ENCODE data around the gene DLEC1. TPM values are rescaled to one million over a fixed set of nuclear protein-coding genes. Genes with fewer than 3 reads are reported as not detected.
A peak's percentile ranks its signal among the peaks of the same experiment; 100 is the strongest.
"Not testable (repeated sequence)": the region's sequence is repeated elsewhere in the genome, so short reads cannot be mapped to it uniquely, and the experiment has no call there.

DLEC1 gene
- total and polyA plus RNA-seq, 3 experiments from 2014 or later = 0.56 to 1.3 (median 1.0) TPM

DNA sequence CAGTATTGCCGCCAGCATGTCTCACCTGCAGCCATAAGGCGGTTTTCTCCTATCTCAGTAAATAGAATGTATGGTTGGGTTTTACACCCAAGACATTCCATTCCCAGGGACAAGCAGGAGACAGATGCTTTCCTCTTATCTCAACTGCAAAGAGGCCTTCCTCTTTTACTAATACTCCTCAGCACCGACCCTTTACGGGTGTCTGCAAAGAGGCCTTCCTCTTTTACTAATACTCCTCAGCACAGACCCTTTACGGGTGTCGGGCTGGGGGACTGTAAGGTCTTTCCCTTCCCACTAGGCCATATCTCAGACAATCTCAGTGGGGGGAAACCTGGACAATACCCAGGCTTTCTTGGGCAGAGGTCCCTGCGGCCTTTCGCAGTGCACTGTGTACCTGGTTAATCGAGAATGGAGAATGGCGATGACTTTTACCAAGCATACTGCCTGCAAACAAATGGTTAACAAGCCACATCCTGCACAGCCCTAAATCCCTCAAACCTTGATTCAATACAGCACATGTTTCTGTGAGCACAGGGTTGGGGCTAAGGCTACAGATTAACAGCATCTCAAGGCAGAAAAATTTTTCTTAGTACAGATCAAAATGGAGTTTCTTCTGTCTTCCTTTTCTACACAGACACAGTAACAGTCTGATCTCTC is 96.7 kb downstream of the DLEC1 start:
- peaks cover 35% of the 10 kb centered on the region for H3K4me1 ChIP-seq (ENCODE audit: insufficient read depth, low read length)
- DNase-seq = peak in 2 of 5 donors; percentile 22 to 60
- peaks cover 28% of the 10 kb centered on the region for H3K36me3 ChIP-seq (ENCODE audit: insufficient read depth, low read length)
- CTCF ChIA-PET = interaction anchor here (1.5 to 7.7 kb wide), 3 partner anchors 18 to 210 kb away, joined by 4 to 60 read pairs (median 15); partner anchors contain the start of gene OXSR1
- Mint-ChIP-seq H3K4me3 (peak overlapping the region; percentile 87 to 99 (median 95)), H3K4me1 (peaks cover 63 to 85% (median 81%) of the 10 kb centered on the region in 3 donors), H3K27ac (peak overlapping the region; percentile 74 to 95 (median 87)), H3K36me3 (peaks cover 0 to 71% (median 6%) of the 10 kb centered on the region in 3 donors)
- H3K9me3 ChIP-seq (ENCODE audit: low read length); H3K9me3 Mint-ChIP-seq; H3K27me3 Mint-ChIP-seq; H3K27me3 ChIP-seq (ENCODE audit: insufficient read depth, low read length, poor library complexity, severe bottlenecking): not testable (repeated sequence)
- peak overlapping the region; percentile 89 for H3K27ac ChIP-seq (ENCODE audit: low read depth, low read length)
- POLR2A ChIA-PET = interaction anchor here (1.5 to 2.2 kb wide), 2 partner anchors 18 to 30 kb away, joined by 4 to 75 read pairs; partner anchors contain the start of gene OXSR1
- H3K4me3 ChIP-seq (ENCODE audit: low read length) = peak overlapping the region; percentile 97

DNA sequence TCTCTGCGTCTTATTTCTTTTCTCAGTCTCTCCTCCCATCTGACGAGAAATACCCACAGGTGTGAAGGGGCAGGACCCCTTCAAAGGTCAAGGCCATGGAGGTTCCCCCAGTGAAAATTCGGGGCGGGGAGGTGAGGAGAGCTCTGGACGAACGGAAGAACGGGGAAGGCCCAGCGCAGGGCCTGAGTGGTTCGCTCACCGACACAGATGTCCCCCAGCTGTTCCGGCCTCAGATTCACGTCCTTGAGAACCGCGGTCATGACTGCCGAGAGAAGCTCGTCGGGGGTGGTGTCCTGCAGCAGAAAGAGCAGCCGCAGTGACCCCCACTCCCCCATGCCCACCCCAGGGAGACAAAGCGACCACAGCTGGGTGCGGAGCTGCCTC is 97.4 kb downstream of the DLEC1 start:
- H3K36me3 ChIP-seq (ENCODE audit: insufficient read depth, low read length) = peaks cover 25% of the 10 kb centered on the region
- Mint-ChIP-seq H3K27ac (peak overlapping the region; percentile 74 to 95 (median 87)), H3K36me3 (peaks cover 0 to 71% (median 11%) of the 10 kb centered on the region in 3 donors), H3K27me3 (no peaks in the 10 kb centered on the region), H3K4me1 (peaks cover 65 to 87% (median 86%) of the 10 kb centered on the region in 3 donors), H3K4me3 (peak overlapping the region; percentile 87 to 99 (median 95)), H3K9me3 (no peaks in the 10 kb centered on the region)
- peak overlapping the region; percentile 97 for H3K4me3 ChIP-seq (ENCODE audit: low read length)
- peak in 1 of 5 donors; percentile 7 for DNase-seq
- CTCF ChIA-PET = interaction anchor here (0.6 to 7.7 kb wide), 8 partner anchors 19 to 360 kb away, joined by 3 to 60 read pairs (median 4); partner anchors contain the start of genes DLEC1 and OXSR1
- POLR2A ChIA-PET = interaction anchor here (0.6 to 2.2 kb wide), 4 partner anchors 17 to 98 kb away, joined by 3 to 75 read pairs (median 4); partner anchors contain the start of genes DLEC1 and OXSR1
- no peaks in the 10 kb centered on the region for H3K9me3 ChIP-seq (ENCODE audit: low read length)
- H3K27me3 ChIP-seq (ENCODE audit: insufficient read depth, low read length, poor library complexity, severe bottlenecking) = no peaks in the 10 kb centered on the region
- peak overlapping the region; percentile 89 for H3K27ac ChIP-seq (ENCODE audit: low read depth, low read length)
- peaks cover 37% of the 10 kb centered on the region for H3K4me1 ChIP-seq (ENCODE audit: insufficient read depth, low read length)

DNA sequence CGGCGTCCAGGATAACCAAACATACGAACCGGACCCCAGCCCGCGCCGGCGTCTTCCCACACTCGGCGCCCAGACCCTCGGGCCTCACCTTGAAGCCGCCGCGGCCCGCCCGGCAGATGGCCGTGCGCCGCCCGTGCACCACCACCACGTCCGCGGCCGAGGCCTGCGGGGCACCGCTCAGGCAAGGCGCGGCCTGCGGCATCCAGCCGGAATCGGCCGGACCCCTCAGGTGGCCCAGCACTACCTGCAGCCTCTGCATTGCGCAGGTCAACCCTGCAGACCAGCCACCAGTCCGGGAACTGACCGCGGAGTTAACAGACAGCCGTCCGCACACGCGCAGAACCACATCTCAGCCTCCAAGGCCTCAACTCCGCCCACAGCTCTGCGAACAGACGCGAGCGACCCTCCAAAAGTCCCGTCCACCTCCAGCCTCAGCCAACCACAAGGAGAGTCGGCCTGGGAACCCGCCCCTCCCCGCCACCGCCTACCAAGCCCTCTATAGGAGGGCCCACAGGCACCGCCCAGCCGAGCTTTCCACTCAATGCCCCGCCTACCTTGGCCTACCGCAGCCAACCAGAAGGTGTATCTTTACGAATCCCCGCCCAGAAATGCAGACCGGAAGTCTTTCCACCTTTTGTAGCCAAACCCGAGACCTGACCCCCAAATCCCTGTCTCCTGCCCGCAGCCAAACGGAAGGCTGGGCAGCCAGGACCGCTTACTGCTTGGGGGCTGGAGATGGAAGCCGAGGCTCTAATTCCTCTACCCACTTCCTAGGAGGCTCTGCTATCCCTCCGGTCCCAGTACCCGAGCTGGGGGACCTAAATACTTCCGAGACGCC is 98.0 kb downstream of the DLEC1 start, which contains the start of gene ACAA1:
Gene ACAA1, minus strand, starts transcription at position 351 of the 838 bp plus-strand sequence. Its CDS starts 92 bp downstream, at position 259.
- Histone ChIP-seq H3K27me3 (ENCODE audit: insufficient read depth, low read length, poor library complexity, severe bottlenecking) (no peaks in the 10 kb centered on the region), H3K36me3 (ENCODE audit: insufficient read depth, low read length) (peaks cover 25% of the 10 kb centered on the region), H3K4me1 (ENCODE audit: insufficient read depth, low read length) (peaks cover 37% of the 10 kb centered on the region), H3K27ac (ENCODE audit: low read depth, low read length) (peak within 1 kb of the TSS; percentile 89), H3K4me3 (ENCODE audit: low read length) (peak within 1 kb of the TSS; percentile 97), H3K9me3 (ENCODE audit: low read length) (no peaks in the 10 kb centered on the region)
- CTCF ChIA-PET = interaction anchor here (0.6 to 7.7 kb wide), 10 partner anchors 19 to 360 kb away, joined by 3 to 60 read pairs (median 4); partner anchors contain the start of genes DLEC1, OXSR1 and XYLB
- Mint-ChIP-seq H3K9me3 (no peaks in the 10 kb centered on the region), H3K27me3 (no peaks in the 10 kb centered on the region), H3K4me3 (peak within 1 kb of the TSS; percentile 87 to 99 (median 95)), H3K36me3 (peaks cover 0 to 72% (median 15%) of the 10 kb centered on the region in 3 donors), H3K4me1 (peaks cover 66 to 85% (median 84%) of the 10 kb centered on the region in 3 donors), H3K27ac (peak within 1 kb of the TSS; percentile 89 to 100 (median 96))
- POLR2A ChIA-PET = interaction anchor here (0.5 to 2.2 kb wide), 8 partner anchors 17 to 173 kb away, joined by 3 to 75 read pairs (median 4); partner anchors contain the start of genes DLEC1, OXSR1 and PLCD1
- DNase-seq = peak; percentile 95 to 98 (median 96)

DNA sequence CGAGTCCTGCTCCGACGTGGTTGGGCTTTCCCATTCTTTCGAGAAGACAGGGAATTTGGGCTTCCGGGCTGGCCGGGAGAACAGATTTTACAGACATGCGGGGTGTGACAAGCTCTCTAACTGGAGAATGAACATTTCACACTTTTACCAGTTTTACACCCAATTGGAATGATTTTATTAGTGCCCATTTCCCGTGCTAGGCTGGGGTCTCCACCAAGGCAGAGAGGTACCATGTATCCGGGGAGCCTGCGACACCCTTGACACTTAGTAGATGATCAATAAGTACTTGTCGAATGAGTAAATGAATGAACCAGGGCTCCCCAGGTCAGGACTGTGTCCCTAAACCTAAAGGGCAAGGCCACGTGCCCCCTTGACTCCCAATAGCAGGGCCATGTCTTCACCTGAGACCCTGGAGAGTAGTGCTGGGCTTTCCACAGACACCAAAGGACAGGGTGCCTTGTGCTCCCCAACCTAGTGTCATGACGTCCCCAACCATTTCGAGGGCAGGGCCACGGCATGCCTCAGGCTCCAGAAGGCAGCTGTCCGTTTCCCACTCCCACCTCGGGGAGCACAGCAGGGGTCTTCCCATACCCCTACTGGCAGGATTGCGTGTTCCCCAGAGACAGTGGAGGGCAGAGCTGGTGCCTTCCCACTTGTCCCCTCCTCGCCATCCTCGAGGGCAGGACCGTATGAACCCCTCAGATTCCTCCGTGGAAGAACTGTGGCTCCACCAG is 98.8 kb downstream of the DLEC1 start:
- Histone ChIP-seq H3K9me3 (ENCODE audit: low read length) (no peaks in the 10 kb centered on the region), H3K27ac (ENCODE audit: low read depth, low read length) (peak overlapping the region; percentile 89), H3K36me3 (ENCODE audit: insufficient read depth, low read length) (peaks cover 24% of the 10 kb centered on the region), H3K4me3 (ENCODE audit: low read length) (peak overlapping the region; percentile 97), H3K27me3 (ENCODE audit: insufficient read depth, low read length, poor library complexity, severe bottlenecking) (no peaks in the 10 kb centered on the region), H3K4me1 (ENCODE audit: insufficient read depth, low read length) (peaks cover 37% of the 10 kb centered on the region)
- Mint-ChIP-seq H3K9me3 (no peaks in the 10 kb centered on the region), H3K4me3 (peak overlapping the region; percentile 87 to 99 (median 95)), H3K4me1 (peaks cover 65 to 78% (median 78%) of the 10 kb centered on the region in 3 donors), H3K27ac (peak overlapping the region; percentile 89 to 100 (median 96)), H3K36me3 (peaks cover 0 to 72% (median 18%) of the 10 kb centered on the region in 3 donors), H3K27me3 (peaks cover 0 to 2% of the 10 kb centered on the region in 2 donors)
- peak in 4 of 5 donors; percentile 5 to 51 (median 26) for DNase-seq
- ChIA-PET POLR2A (interaction anchor here (0.5 to 2.2 kb wide), 6 partner anchors 16 to 174 kb away, joined by 3 to 75 read pairs (median 4); partner anchors contain the start of genes DLEC1 and OXSR1), CTCF (interaction anchor here (0.8 to 7.7 kb wide), 8 partner anchors 20 to 359 kb away, joined by 3 to 60 read pairs (median 4); partner anchors contain the start of genes DLEC1, OXSR1 and XYLB)

DNA sequence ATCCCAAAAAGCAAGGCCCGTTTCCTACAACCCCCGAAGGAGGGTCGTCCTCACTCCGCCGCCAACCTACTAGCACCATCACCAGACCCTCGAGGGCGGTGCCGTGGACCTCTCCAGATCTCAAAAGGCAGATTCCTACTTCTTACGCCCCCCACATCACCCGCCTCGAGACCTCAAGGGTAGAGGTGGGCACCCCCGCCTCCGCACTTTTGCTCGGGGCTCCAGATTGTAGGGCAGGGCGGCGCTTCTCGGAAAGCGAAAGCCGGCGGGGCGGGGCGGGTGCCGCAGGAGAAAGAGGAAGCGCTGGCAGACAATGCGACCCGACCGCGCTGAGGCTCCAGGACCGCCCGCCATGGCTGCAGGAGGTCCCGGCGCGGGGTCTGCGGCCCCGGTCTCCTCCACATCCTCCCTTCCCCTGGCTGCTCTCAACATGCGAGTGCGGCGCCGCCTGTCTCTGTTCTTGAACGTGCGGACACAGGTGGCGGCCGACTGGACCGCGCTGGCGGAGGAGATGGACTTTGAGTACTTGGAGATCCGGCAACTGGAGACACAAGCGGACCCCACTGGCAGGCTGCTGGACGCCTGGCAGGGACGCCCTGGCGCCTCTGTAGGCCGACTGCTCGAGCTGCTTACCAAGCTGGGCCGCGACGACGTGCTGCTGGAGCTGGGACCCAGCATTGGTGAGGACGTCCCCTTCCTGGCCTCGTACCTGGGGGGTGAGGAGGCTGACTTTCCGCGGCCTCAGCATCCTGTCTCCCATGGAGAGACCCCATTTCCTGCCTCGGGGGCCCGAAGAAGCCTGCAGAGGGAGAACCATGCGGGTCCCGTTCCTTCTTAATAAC is 99.6 kb downstream of the DLEC1 start, which contains the start of gene MYD88:
Gene MYD88, plus strand, starts transcription at position 313 of the 842 bp plus-strand sequence. Its CDS starts 40 bp downstream, at position 353.
- Histone ChIP-seq H3K4me1 (ENCODE audit: insufficient read depth, low read length) (peaks cover 37% of the 10 kb centered on the region), H3K36me3 (ENCODE audit: insufficient read depth, low read length) (peaks cover 16% of the 10 kb centered on the region), H3K27ac (ENCODE audit: low read depth, low read length) (peak within 1 kb of the TSS; percentile 89), H3K4me3 (ENCODE audit: low read length) (peak within 1 kb of the TSS; percentile 97), H3K27me3 (ENCODE audit: insufficient read depth, low read length, poor library complexity, severe bottlenecking) (no peaks in the 10 kb centered on the region), H3K9me3 (ENCODE audit: low read length) (no peaks in the 10 kb centered on the region)
- peak within 1 kb of the TSS; percentile 87 to 99 (median 95) for H3K4me3 Mint-ChIP-seq
- peaks cover 59 to 71% (median 71%) of the 10 kb centered on the region in 3 donors for H3K4me1 Mint-ChIP-seq
- no peaks in the 10 kb centered on the region for H3K9me3 Mint-ChIP-seq
- peaks cover 0 to 2% of the 10 kb centered on the region in 2 donors for H3K27me3 Mint-ChIP-seq
- peaks cover 0 to 64% (median 17%) of the 10 kb centered on the region in 3 donors for H3K36me3 Mint-ChIP-seq
- ChIA-PET CTCF (interaction anchor here (1.0 to 7.7 kb wide), 2 partner anchors 20 to 26 kb away, joined by 3 to 60 read pairs; partner anchors contain the start of gene OXSR1), POLR2A (interaction anchor here (0.6 to 2.7 kb wide), 2 partner anchors 27 to 104 kb away, joined by 3 to 17 read pairs; partner anchors contain the start of gene OXSR1)
- DNase-seq = peak; percentile 81 to 91 (median 82)
- peak within 1 kb of the TSS; percentile 89 to 100 (median 96) for H3K27ac Mint-ChIP-seq

DNA sequence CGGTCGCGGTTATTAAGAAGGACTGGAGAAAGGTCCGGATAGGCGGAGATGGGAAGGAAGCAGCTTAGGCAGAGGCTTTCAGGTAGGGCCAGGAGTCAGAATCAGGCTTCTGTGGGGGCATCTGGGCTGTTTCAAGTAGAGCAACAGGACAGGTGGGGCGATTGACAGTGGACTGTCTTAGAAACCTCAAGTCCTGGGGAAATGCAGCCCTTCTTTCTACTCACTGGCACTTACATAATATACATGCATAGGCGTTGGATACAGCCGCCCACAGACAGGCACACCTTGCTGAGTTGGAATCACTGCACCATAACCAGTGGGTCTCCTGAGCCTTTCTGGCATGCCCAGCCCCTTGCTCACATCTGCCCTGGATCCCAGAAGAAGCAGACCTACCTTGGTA is 100.2 kb downstream of the DLEC1 start:
- Histone ChIP-seq H3K4me1 (ENCODE audit: insufficient read depth, low read length) (peaks cover 37% of the 10 kb centered on the region), H3K9me3 (ENCODE audit: low read length) (no peaks in the 10 kb centered on the region), H3K4me3 (ENCODE audit: low read length) (peak overlapping the region; percentile 97), H3K27ac (ENCODE audit: low read depth, low read length) (peak overlapping the region; percentile 89), H3K36me3 (ENCODE audit: insufficient read depth, low read length) (peaks cover 9% of the 10 kb centered on the region), H3K27me3 (ENCODE audit: insufficient read depth, low read length, poor library complexity, severe bottlenecking) (no peaks in the 10 kb centered on the region)
- Mint-ChIP-seq H3K4me3 (peak overlapping the region; percentile 87 to 99 (median 95)), H3K36me3 (peaks cover 0 to 58% (median 16%) of the 10 kb centered on the region in 3 donors), H3K27me3 (peaks cover 0 to 2% of the 10 kb centered on the region in 2 donors), H3K4me1 (peaks cover 58 to 68% (median 64%) of the 10 kb centered on the region in 3 donors), H3K9me3 (no peaks in the 10 kb centered on the region), H3K27ac (peak overlapping the region; percentile 89 to 100 (median 96))
- ChIA-PET POLR2A (interaction anchor here (2.7 kb wide), 1 partner anchor 26 kb away, joined by 17 read pairs; the partner anchor contains the start of gene OXSR1), CTCF (interaction anchor here (1.0 to 7.7 kb wide), 2 partner anchors 20 to 26 kb away, joined by 3 to 60 read pairs; partner anchors contain the start of gene OXSR1)
- DNase-seq = no peak
